Cortex of kidney (tissue), 1 donor: Measurements from ENCODE around the gene SLC2A14.
"Not testable (repeated sequence)": the region's sequence is repeated elsewhere in the genome, so short reads cannot be mapped to it uniquely, and the experiment has no call there.

ENCODE experiments used
- DNase-seq: peaks from one replicate; lab custom pipeline; 2025; lab: John Stamatoyannopoulos, UW

SLC2A14 gene

GRCh38 chr12:7872566-7873319 lies at the start of gene SLC2A14:
TSS of gene SLC2A14 (minus strand) at chr12:7872915. CDS start at chr12:7869880, 3,035 bp downstream.
- DNase-seq, result no peak

GRCh38 chr12:7921181-7921580 lies 48.5 kb upstream of the SLC2A14 start:
- not testable (repeated sequence) for DNase-seq

GRCh38 chr12:7918268-7918590 lies 45.5 kb upstream of the SLC2A14 start:
- DNase-seq, result not testable (repeated sequence)

- no peak for DNase-seq
These were observed 44.9 kb upstream of the SLC2A14 start for GRCh38 chr12:7917392-7918267.

GRCh38 chr12:7916936-7917335 lies 44.2 kb upstream of the SLC2A14 start:
- DNase-seq, result no peak

- DNase-seq, result no peak
These were observed 43.1 kb upstream of the SLC2A14 start for GRCh38 chr12:7915661-7916403.

GRCh38 chr12:7910106-7910505 lies 37.4 kb upstream of the SLC2A14 start:
- DNase-seq, result not testable (repeated sequence)

- DNase-seq, result no peak
These were observed 34.3 kb upstream of the SLC2A14 start for GRCh38 chr12:7907009-7907408.

- not testable (repeated sequence) for DNase-seq
These were observed 33.6 kb upstream of the SLC2A14 start for GRCh38 chr12:7906303-7906702.

GRCh38 chr12:7905600-7906125 lies 32.9 kb upstream of the SLC2A14 start:
- DNase-seq, result not testable (repeated sequence)

- DNase-seq, result no peak
These were observed 32.4 kb upstream of the SLC2A14 start for GRCh38 chr12:7905071-7905470.

- not testable (repeated sequence) for DNase-seq
These were observed 29.7 kb upstream of the SLC2A14 start for GRCh38 chr12:7902416-7902815.

- DNase-seq, result no peak
These were observed 27.0 kb upstream of the SLC2A14 start for GRCh38 chr12:7899755-7900154.

- not testable (repeated sequence) for DNase-seq
These were observed 24.0 kb upstream of the SLC2A14 start for GRCh38 chr12:7896726-7897125.

- DNase-seq, result no peak
These were observed 19.7 kb upstream of the SLC2A14 start for GRCh38 chr12:7892186-7892980.

GRCh38 chr12:7884689-7885088 lies 12.0 kb upstream of the SLC2A14 start:
- DNase-seq, result no peak

- not testable (repeated sequence) for DNase-seq
These were observed 9.0 kb upstream of the SLC2A14 start for GRCh38 chr12:7881736-7882120.

- not testable (repeated sequence) for DNase-seq
These were observed 8.4 kb upstream of the SLC2A14 start for GRCh38 chr12:7880952-7881735.

- no peak for DNase-seq
These were observed 6.5 kb upstream of the SLC2A14 start for GRCh38 chr12:7879246-7879645.

GRCh38 chr12:7877420-7877819 lies 4.7 kb upstream of the SLC2A14 start:
- DNase-seq, result no peak
